Epidermal melanocyte (primary cell): Measurements from ENCODE around the gene RUFY3.
"Not testable (repeated sequence)": the region's sequence is repeated elsewhere in the genome, so short reads cannot be mapped to it uniquely, and the experiment has no call there.

Source experiments
- DNase-seq: peaks from one replicate; pipeline ENCODE4 v3.0.0; 2011; ENCODE audit warnings: low spot score; ENCODE audit not compliant: insufficient read length

RUFY3 gene

GRCh38 chr4:70735915-70736314 lies 14.2 kb downstream of the RUFY3 start:
- DNase-seq = not testable (repeated sequence)

GRCh38 chr4:70737006-70737405 lies 15.2 kb downstream of the RUFY3 start:
- DNase-seq = no peak

GRCh38 chr4:70737409-70737808 lies 15.6 kb downstream of the RUFY3 start:
- no peak for DNase-seq

GRCh38 chr4:70739496-70740337 lies 18.0 kb downstream of the RUFY3 start:
- DNase-seq = no peak

GRCh38 chr4:70741867-70742658 lies 20.3 kb downstream of the RUFY3 start:
- no peak for DNase-seq

GRCh38 chr4:70743731-70744130 lies 22.0 kb downstream of the RUFY3 start:
- no peak for DNase-seq

GRCh38 chr4:70746179-70746839 lies 24.5 kb downstream of the RUFY3 start:
- no peak for DNase-seq

- DNase-seq = no peak
Observed at GRCh38 chr4:70747874-70748273, 26.1 kb downstream of the RUFY3 start.

- DNase-seq = no peak
Observed at GRCh38 chr4:70749313-70749712, 27.5 kb downstream of the RUFY3 start.

GRCh38 chr4:70752236-70752635 lies 30.5 kb downstream of the RUFY3 start:
- no peak for DNase-seq

GRCh38 chr4:70753630-70754029 lies 31.9 kb downstream of the RUFY3 start:
- DNase-seq = no peak

GRCh38 chr4:70754470-70754869 lies 32.7 kb downstream of the RUFY3 start:
- DNase-seq = no peak

- DNase-seq = no peak
Observed at GRCh38 chr4:70754990-70755688, 33.4 kb downstream of the RUFY3 start.

GRCh38 chr4:70759126-70759525 lies 37.4 kb downstream of the RUFY3 start:
- DNase-seq = no peak

GRCh38 chr4:70759627-70760026 lies 37.9 kb downstream of the RUFY3 start:
- DNase-seq = no peak

GRCh38 chr4:70760662-70761061 lies 38.9 kb downstream of the RUFY3 start:
- DNase-seq = no peak

GRCh38 chr4:70761276-70761816 lies 39.6 kb downstream of the RUFY3 start:
- DNase-seq = no peak

- no peak for DNase-seq
Observed at GRCh38 chr4:70765368-70765767, 43.6 kb downstream of the RUFY3 start.

GRCh38 chr4:70768301-70768948 lies 46.7 kb downstream of the RUFY3 start:
- DNase-seq = no peak

- DNase-seq = not testable (repeated sequence)
Observed at GRCh38 chr4:70769396-70769795, 47.6 kb downstream of the RUFY3 start.
